Common myeloid progenitor, CD34-positive (primary cell): ENCODE data around the gene PICK1.

Experiments
- CTCF ChIA-PET: fragments of 350-600 bp; sonication (Branson Sonifier 250); formaldehyde crosslinking; loops from one replicate; lab custom pipeline; 2021; ENCODE audit warnings: antibody characterized with exemption; lab: Charles Lee
- POLR2A ChIA-PET: fragments of 350-600 bp; sonication (Branson Sonifier 250); formaldehyde crosslinking; loops from one replicate; lab custom pipeline; 2021; ENCODE audit warnings: antibody characterized with exemption; lab: Charles Lee
- DNase-seq, 3 donors: peaks; one replicate each; pipeline versions ENCODE4 v3.0.0 to v3.0.0-alpha.2; 2013
- H3K27ac ChIP-seq, 2 experiments: 1 replicate in 1 of 2; 2 replicates in 1 of 2; pipeline ENCODE4 v1.7.0; 2013; ENCODE audit warnings: inconsistent platforms in 2 of 2, low read length in 2 of 2, mild to moderate bottlenecking in 2 of 2, low read depth in 1 of 2, moderate library complexity in 1 of 2; ENCODE audit not compliant: severe bottlenecking in 2 of 2, insufficient read depth in 1 of 2, poor library complexity in 1 of 2
- H3K27me3 ChIP-seq, 5 experiments: replicated peaks in 2 of 5; 1 replicate in 3 of 5; 2 replicates in 2 of 5; pipeline versions ENCODE4 v1.6.1 to v1.7.0; 2013; ENCODE audit warnings: low read length in 4 of 5, mild to moderate bottlenecking in 2 of 5, moderate library complexity in 2 of 5, inconsistent platforms in 1 of 5; ENCODE audit not compliant: insufficient read depth in 5 of 5, control insufficient read depth in 4 of 5
- H3K36me3 ChIP-seq, 4 experiments: 1 replicate in 2 of 4; 2 replicates in 2 of 4; pipeline versions ENCODE4 v1.6.1 to v1.7.0; 2013; ENCODE audit warnings: low read length in 3 of 4, control low read depth in 1 of 4, mild to moderate bottlenecking in 1 of 4; ENCODE audit not compliant: control insufficient read depth in 4 of 4, insufficient read depth in 4 of 4
- H3K4me1 ChIP-seq, 4 experiments: 1 replicate in 3 of 4; 2 replicates in 1 of 4; pipeline versions ENCODE4 v1.6.1 to v1.7.1; 2013; ENCODE audit warnings: low read length in 3 of 4, mild to moderate bottlenecking in 3 of 4, control low read depth in 1 of 4, inconsistent platforms in 1 of 4, moderate library complexity in 1 of 4; ENCODE audit not compliant: control insufficient read depth in 4 of 4, insufficient read depth in 4 of 4; ENCODE audit errors: control extremely low read depth in 1 of 4
- H3K4me3 ChIP-seq, 7 experiments: 1 replicate in 4 of 7; 2 replicates in 3 of 7; pipeline versions ENCODE4 v1.5.1 to v1.7.0; 2013; ENCODE audit warnings: mild to moderate bottlenecking in 7 of 7, low read length in 6 of 7, moderate library complexity in 6 of 7, inconsistent platforms in 2 of 7, low read depth in 2 of 7, control low read depth in 1 of 7; ENCODE audit not compliant: insufficient read depth in 4 of 7, control insufficient read depth in 1 of 7; ENCODE audit errors: extremely low read depth in 1 of 7
- H3K9me3 ChIP-seq, 5 experiments: 1 replicate in 4 of 5; 2 replicates in 1 of 5; pipeline versions ENCODE4 v1.6.1 to v1.7.1; 2013; ENCODE audit warnings: low read length in 4 of 5, mild to moderate bottlenecking in 2 of 5, inconsistent platforms in 1 of 5, low read depth in 1 of 5, moderate library complexity in 1 of 5; ENCODE audit not compliant: control insufficient read depth in 4 of 5, insufficient read depth in 2 of 5; ENCODE audit errors: control extremely low read depth in 1 of 5
- WGBS: methylation state at CpG from one replicate; pipeline ENCODE4 v1.1.5; 2013; ENCODE audit not compliant: insufficient coverage; 5-methylcytosine and 5-hydroxymethylcytosine counted together

The PICK1 gene

GRCh38 chr22:38098410-38099249 lies 41.4 kb downstream of the PICK1 start:
- ChIA-PET POLR2A (no interaction called here), CTCF (interaction anchor here (0.9 to 2.0 kb wide), 5 partner anchors 29 to 47 kb away, joined by 3 to 8 read pairs (median 3); no protein-coding TSS in a partner anchor)
- WGBS, result 95% methylated on average over 9 of the region's 9 CpGs
- no peaks in the 10 kb centered on the region for H3K36me3 ChIP-seq
- DNase-seq, result no peak
- no peaks in the 10 kb centered on the region for H3K27me3 ChIP-seq
- no peak overlapping the region for H3K27ac ChIP-seq
- H3K4me1 ChIP-seq, result no peaks in the 10 kb centered on the region
- H3K4me3 ChIP-seq, result no peak overlapping the region
- H3K9me3 ChIP-seq, result no peaks in the 10 kb centered on the region

GRCh38 chr22:38103641-38104040 lies 46.4 kb downstream of the PICK1 start:
- H3K27me3 ChIP-seq, result no peaks in the 10 kb centered on the region
- ChIA-PET CTCF (interaction anchor here (0.9 to 1.7 kb wide), 5 partner anchors 14 to 61 kb away, joined by 3 to 6 read pairs (median 4); no protein-coding TSS in a partner anchor), POLR2A (no interaction called here)
- peaks cover 0 to 6% (median 4%) of the 10 kb centered on the region in 4 experiments for H3K4me1 ChIP-seq
- H3K9me3 ChIP-seq, result no peaks in the 10 kb centered on the region
- WGBS, result 88% methylated on average over 5 of the region's 8 CpGs
- no peak overlapping the region for H3K4me3 ChIP-seq
- peaks cover 0 to under 1% (median 0%) of the 10 kb centered on the region in 4 experiments for H3K36me3 ChIP-seq
- no peak overlapping the region for H3K27ac ChIP-seq
- no peak for DNase-seq

DNA sequence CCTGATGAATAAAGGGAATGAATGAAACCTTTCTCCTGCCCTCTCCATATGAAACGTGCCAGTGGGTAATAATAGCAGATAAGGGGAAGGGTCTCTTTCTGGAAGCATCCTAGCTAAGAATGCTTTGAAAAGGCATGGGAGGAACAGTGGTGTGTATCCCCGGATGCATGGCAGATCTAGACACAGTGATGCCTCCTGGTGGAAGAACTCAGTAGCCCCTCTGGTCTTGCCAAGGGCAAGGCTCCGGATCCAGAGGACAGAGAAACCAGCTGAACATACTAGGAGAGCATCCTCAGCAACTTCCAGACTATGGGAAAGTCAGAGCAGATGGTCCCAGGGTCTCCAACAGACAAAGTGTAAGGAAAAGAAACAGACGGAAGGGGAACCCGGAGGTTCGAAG lies 46.9 kb downstream of the PICK1 start:
- H3K9me3 ChIP-seq, result no peaks in the 10 kb centered on the region
- H3K36me3 ChIP-seq, result peaks cover 0 to 2% (median 0%) of the 10 kb centered on the region in 4 experiments
- DNase-seq, result peak in 1 of 3 donors; percentile 23
- ChIA-PET POLR2A (no interaction called here), CTCF (interaction anchor here (0.9 to 1.7 kb wide), 5 partner anchors 14 to 61 kb away, joined by 3 to 6 read pairs (median 4); no protein-coding TSS in a partner anchor)
- 100% methylated on average over 3 of the region's 6 CpGs for WGBS
- no peaks in the 10 kb centered on the region for H3K27me3 ChIP-seq
- H3K27ac ChIP-seq, result no peak overlapping the region
- H3K4me1 ChIP-seq, result peaks cover 0 to 6% (median 4%) of the 10 kb centered on the region in 4 experiments
- H3K4me3 ChIP-seq, result no peak overlapping the region

- Histone ChIP-seq H3K27me3 (no peaks in the 10 kb centered on the region), H3K4me3 (no peak overlapping the region), H3K27ac (no peak overlapping the region), H3K36me3 (peaks cover 0 to 8% (median 3%) of the 10 kb centered on the region in 4 experiments), H3K4me1 (peaks cover 0 to 6% (median 4%) of the 10 kb centered on the region in 4 experiments), H3K9me3 (no peaks in the 10 kb centered on the region)
- ChIA-PET POLR2A (no interaction called here), CTCF (interaction anchor here (0.7 to 1.3 kb wide), 2 partner anchors 15 to 55 kb away, joined by 3 read pairs; no protein-coding TSS in a partner anchor)
- no peak for DNase-seq
- 91% methylated on average over 13 of the region's 17 CpGs for WGBS
Observed at GRCh38 chr22:38106814-38107578, 49.8 kb downstream of the PICK1 start.

DNA sequence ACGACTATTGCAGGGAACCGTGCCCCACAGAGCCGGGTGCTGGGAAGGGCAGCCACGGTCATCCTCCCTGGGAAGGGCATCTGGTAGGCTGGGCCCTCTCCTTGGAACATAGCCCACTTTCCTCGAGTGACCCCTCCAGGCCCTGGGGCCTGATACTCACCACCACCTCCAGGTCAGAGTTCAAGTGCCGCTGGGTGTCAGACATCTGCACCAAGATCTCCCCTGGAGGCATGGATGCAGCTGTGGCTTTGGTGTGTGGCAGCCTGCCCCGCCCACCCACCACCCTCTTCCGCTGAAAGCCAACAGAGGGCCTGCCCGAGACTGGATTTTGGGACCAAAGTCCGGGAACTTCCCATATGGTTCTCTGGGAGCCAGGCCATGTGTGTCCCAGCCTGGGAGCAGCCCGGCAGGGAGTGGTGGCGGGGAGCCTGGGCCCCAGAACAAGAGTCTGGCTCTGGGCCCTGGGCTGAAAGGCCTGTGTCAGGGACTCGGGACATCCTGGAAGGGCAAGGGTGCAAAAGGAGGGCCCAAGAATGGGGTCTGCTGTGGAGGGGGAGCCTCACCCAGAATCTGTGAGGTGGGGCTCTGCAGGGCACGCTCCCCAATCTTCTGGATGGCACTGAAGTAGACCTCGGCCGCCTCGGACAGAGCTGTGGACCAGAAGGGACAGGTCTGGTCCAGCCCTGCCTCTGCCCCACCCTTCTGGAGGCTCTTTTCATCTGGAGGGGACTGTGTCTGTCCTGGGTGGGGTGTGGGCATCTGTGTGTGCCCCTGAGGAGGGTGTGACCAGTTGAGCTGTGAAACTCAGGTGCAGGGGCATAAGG lies 50.7 kb downstream of the PICK1 start:
- Histone ChIP-seq H3K4me1 (peaks cover 0 to 6% (median 4%) of the 10 kb centered on the region in 4 experiments), H3K27ac (no peak overlapping the region), H3K9me3 (no peaks in the 10 kb centered on the region), H3K27me3 (no peaks in the 10 kb centered on the region), H3K36me3 (peaks cover 0 to 13% (median 6%) of the 10 kb centered on the region in 4 experiments), H3K4me3 (no peak overlapping the region)
- ChIA-PET CTCF (no interaction called here), POLR2A (no interaction called here)
- no peak for DNase-seq
- 98% methylated on average over 14 of the region's 17 CpGs for WGBS

GRCh38 chr22:38108561-38109319 lies 51.5 kb downstream of the PICK1 start:
- no peak overlapping the region for H3K4me3 ChIP-seq
- H3K36me3 ChIP-seq, result peaks cover 0 to 19% (median 8%) of the 10 kb centered on the region in 4 experiments
- peak; percentile 3 to 66 (median 38) for DNase-seq
- WGBS, result 97% methylated on average over 13 of the region's 15 CpGs
- H3K27me3 ChIP-seq, result no peaks in the 10 kb centered on the region
- no peak overlapping the region for H3K27ac ChIP-seq
- CTCF ChIA-PET, result interaction anchor here (1.0 kb wide), 1 partner anchor 122 kb away, joined by 3 read pairs; no protein-coding TSS in a partner anchor
- peaks cover 0 to 6% (median 4%) of the 10 kb centered on the region in 4 experiments for H3K4me1 ChIP-seq
- POLR2A ChIA-PET, result no interaction called here
- H3K9me3 ChIP-seq, result no peaks in the 10 kb centered on the region
